ENCODE results near the gene KRT77. TPM values are rescaled to one million over a fixed set of nuclear protein-coding genes. Genes with fewer than 3 reads are reported as not detected.
A peak's percentile ranks its signal among the peaks of the same experiment; 100 is the strongest.

KRT77 gene
- total RNA-seq, 2 donors from 2014 or later: not detected

DNA sequence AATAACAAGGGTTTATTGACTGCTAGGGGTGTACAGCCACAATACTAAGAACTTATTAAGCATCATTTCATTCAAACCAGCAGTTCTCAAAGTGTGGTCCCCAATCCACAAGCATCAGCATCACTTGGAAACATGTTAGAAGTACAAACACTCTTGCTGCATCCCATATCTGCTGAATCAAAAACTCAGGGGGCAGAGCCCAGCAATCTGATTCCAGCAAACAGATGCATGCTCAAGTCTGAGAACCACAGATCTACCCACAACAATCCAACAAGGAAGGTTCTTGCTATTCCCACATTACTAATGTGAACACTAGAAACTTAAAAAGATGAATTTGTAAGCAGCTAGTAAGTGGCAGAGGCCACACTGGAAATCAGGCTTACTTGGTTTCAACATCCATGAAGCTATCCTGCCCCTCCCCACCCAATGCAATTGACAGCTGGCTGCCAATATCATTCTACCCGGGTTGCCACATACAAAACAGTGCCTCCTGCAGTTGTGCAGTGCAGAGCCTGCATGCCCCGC is 6.2 kb downstream of the KRT77 start:
- DNase-seq: no peak
- intact Hi-C loops (cut with DNase I, micrococcal nuclease): no loop called here
- no peak for ATAC-seq

- no peak for ATAC-seq
- no peak for DNase-seq
- intact Hi-C loops (cut with DNase I, micrococcal nuclease): no loop called here
Observed at GRCh38 chr12:52696588-52696987, 6.7 kb downstream of the KRT77 start.

GRCh38 chr12:52695039-52695438 is 8.3 kb downstream of the KRT77 start:
- no peak for DNase-seq
- intact Hi-C loops (cut with DNase I, micrococcal nuclease): no loop called here

DNA sequence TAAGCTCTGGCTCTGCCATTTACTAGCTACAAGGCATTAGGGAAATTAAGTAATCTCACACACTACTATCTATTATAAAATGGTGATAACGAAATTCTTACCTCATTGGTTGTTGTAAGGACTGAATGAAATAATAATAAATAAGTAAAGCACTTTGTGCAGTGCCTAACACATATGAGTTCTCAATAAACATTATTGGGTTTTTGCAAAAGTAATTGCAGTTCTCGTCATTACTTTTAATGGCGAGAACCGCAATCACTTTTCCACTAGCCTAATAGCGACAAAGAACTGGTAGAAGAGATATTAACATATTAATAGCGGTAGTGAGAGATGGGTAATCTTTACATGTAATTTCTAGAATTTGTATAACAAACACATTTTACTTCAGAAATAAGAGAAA is 9.2 kb downstream of the KRT77 start:
- intact Hi-C loops (cut with DNase I, micrococcal nuclease): no loop called here
- ATAC-seq: no peak
- no peak for DNase-seq

More at GRCh38 chr12:52695039-52695438, 8.3 kb downstream of the KRT77 start:
- no peak for ATAC-seq

- DNase-seq (no peak), ATAC-seq (no peak)
- intact Hi-C loops (cut with DNase I, micrococcal nuclease): no loop called here
Observed at GRCh38 chr12:52693261-52693660, 10.1 kb downstream of the KRT77 start.

GRCh38 chr12:52692254-52692653 is 11.1 kb downstream of the KRT77 start:
- ATAC-seq: no peak
- intact Hi-C loops (cut with DNase I, micrococcal nuclease): no loop called here
- no peak for DNase-seq

DNA sequence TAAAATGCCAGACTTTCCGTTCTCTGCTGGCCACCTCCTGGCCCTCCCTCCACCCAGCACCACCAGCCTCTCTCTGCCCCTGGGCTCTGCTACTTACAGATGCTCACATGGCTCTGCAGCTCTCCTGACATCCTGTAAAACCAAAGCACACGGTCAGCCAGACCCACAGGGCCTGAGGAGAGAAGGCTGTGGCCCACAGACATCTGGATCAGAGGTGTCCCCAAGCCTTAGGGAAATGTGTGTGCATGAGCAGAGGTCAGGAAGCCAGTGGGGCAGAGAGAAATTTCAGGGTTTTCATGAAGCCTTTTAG is 11.5 kb downstream of the KRT77 start:
- DNase-seq (no peak), ATAC-seq (no peak)
- intact Hi-C loops (cut with DNase I, micrococcal nuclease): no loop called here

- intact Hi-C loops (cut with DNase I, micrococcal nuclease): no loop called here
- DNase-seq (peak in 1 of 2 donors; percentile 32), ATAC-seq (peak; percentile 53)
Observed at GRCh38 chr12:52691076-52691840, 12.1 kb downstream of the KRT77 start.

- no peak for DNase-seq
- ATAC-seq: no peak
- intact Hi-C loops (cut with DNase I, micrococcal nuclease): no loop called here
Observed at GRCh38 chr12:52690351-52691075, 12.8 kb downstream of the KRT77 start.

DNA sequence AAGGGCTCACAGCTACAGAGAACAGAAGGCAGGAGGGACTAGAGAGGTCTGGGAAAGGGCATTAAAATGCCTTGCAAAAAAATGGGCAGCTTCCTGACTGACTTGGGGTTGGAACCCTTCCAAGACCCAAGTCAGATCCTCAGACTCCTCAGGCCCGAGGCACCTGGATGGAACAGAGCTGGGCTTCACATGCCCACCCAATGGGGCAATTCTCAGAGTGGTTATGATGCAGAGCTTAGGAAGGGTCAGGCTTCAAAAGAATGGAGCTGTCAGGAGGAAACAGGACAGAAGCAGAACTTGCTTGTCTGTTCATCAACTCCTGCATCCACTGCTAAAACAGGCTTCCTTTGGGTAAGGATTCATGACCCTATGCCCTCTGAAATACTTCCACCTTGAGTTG is 13.4 kb downstream of the KRT77 start:
- intact Hi-C loops (cut with DNase I, micrococcal nuclease): no loop called here

DNA sequence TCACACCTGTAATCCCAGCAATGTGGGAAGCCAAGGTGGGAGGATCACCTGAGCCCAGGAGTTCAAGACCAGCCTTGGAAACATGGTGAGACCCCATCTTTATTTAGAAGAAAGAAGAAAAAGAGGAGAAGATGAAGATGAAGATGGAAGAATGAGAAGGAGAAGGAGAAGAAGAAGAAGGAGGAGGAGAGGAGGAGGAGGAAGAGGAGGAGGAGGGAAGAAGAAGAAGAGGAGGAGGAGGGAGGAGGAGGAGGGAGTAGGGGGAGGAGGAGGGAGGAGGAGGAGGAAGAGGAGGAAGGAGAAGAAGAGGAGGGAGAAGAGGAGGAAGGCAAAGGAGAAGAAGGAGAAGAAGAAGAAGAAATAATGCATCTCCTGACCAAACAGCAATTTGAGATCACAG is 14.1 kb downstream of the KRT77 start:
- intact Hi-C loops (cut with DNase I, micrococcal nuclease): no loop called here
- DNase-seq (no peak), ATAC-seq (no peak)

More for the DNA sequence above, 13.4 kb downstream of the KRT77 start:
- no peak for DNase-seq
- no peak for ATAC-seq

GRCh38 chr12:52688481-52688880 is 14.8 kb downstream of the KRT77 start:
- ATAC-seq: no peak
- DNase-seq: no peak

GRCh38 chr12:52687497-52688385 is 15.6 kb downstream of the KRT77 start:
- DNase-seq (peak; percentile 18 to 44), ATAC-seq (peak; percentile 90)
- intact Hi-C loops (cut with DNase I, micrococcal nuclease): no loop called here

More at GRCh38 chr12:52688481-52688880, 14.8 kb downstream of the KRT77 start:
- intact Hi-C loops (cut with DNase I, micrococcal nuclease): no loop called here

- ATAC-seq (peak; percentile 40), DNase-seq (no peak)
- intact Hi-C loops (cut with DNase I, micrococcal nuclease): no loop called here
Observed at GRCh38 chr12:52686756-52687487, 16.4 kb downstream of the KRT77 start.

GRCh38 chr12:52686063-52686462 is 17.3 kb downstream of the KRT77 start:
- peak; percentile 26 to 33 for DNase-seq
- ATAC-seq: peak; percentile 72
- intact Hi-C loops (cut with DNase I, micrococcal nuclease): no loop called here

GRCh38 chr12:52685406-52685890 is 17.9 kb downstream of the KRT77 start:
- no peak for DNase-seq
- intact Hi-C loops (cut with DNase I, micrococcal nuclease): no loop called here
- ATAC-seq: no peak

DNA sequence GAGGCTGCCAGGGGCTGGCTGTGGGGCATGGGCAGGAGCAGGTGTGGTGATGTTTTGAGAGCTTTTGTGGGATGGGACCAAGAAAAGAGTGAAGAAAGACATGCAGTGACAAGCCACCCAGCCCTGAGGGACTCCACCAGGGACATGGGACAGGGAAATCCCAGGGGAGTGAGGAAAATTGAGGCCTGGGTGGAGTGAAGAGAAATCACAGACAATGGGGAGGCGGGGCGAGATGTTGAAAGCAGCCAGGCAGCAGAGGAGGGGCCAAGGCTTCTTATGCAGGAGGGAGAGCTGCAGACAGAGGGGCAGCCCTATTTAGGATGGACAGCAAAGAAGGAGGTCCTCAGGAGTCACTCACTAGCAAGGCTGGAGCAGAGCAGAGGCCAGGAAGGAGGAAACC is 18.9 kb downstream of the KRT77 start:
- ATAC-seq (no peak), DNase-seq (no peak)
- intact Hi-C loops (cut with DNase I, micrococcal nuclease): no loop called here

GRCh38 chr12:52683575-52684300 is 19.6 kb downstream of the KRT77 start:
- intact Hi-C loops (cut with DNase I, micrococcal nuclease): no loop called here
- ATAC-seq (no peak), DNase-seq (no peak)

Data from left colon (tissue), 2 donors.